Measurements from ENCODE around the gene RECQL5. TPM values are rescaled to one million over a fixed set of nuclear protein-coding genes. Genes with fewer than 3 reads are reported as not detected.
A peak's percentile ranks its signal among the peaks of the same experiment; 100 is the strongest.

Gene RECQL5
- total and polyA plus RNA-seq, 7 donors: 5.1 to 30.1 (median 11.1) TPM

DNA sequence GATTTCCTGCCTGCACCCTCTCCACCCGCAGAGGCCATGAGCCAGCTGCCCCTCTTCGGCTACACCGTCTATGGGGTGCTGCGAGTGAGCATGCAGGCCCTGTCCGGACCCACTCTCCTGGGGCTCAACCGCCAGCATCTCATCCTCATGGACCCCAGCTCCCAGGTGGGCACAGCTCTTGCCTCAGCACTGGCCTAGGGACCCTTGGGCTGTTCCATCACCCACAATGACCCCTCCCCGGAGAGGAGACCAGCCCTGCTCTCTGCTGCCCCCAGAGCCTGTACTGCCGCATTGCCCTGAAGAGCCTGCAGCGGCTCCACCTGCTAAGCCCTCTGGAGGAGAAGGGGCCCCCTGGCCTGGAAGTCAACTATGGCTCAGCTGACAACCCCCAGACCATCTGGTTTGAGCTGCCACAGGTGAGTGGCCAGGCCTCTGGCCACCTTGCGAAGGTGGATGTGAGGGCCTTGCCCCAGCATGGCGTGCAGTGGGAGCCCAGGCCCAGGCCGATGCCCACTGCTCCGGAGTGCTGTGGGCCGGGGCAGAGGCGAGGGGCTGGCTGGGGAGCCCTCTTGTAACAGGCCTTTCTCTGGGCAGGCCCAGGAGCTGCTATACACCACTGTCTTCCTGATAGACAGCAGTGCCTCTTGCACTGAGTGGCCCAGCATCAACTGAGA is 41.0 kb downstream of the RECQL5 start:
- H3K9me3 ChIP-seq: no peaks in the 10 kb centered on the region
- intact Hi-C loops (cut with DNase I): no loop called here
- no peaks in the 10 kb centered on the region for H3K27me3 ChIP-seq
- H3K4me1 ChIP-seq: no peaks in the 10 kb centered on the region
- DNase-seq: no peak
- 86 to 89% methylated on average over 15 of the region's 15 CpGs for WGBS, 2 donors
- TF ChIP-seq, protein P1, sequence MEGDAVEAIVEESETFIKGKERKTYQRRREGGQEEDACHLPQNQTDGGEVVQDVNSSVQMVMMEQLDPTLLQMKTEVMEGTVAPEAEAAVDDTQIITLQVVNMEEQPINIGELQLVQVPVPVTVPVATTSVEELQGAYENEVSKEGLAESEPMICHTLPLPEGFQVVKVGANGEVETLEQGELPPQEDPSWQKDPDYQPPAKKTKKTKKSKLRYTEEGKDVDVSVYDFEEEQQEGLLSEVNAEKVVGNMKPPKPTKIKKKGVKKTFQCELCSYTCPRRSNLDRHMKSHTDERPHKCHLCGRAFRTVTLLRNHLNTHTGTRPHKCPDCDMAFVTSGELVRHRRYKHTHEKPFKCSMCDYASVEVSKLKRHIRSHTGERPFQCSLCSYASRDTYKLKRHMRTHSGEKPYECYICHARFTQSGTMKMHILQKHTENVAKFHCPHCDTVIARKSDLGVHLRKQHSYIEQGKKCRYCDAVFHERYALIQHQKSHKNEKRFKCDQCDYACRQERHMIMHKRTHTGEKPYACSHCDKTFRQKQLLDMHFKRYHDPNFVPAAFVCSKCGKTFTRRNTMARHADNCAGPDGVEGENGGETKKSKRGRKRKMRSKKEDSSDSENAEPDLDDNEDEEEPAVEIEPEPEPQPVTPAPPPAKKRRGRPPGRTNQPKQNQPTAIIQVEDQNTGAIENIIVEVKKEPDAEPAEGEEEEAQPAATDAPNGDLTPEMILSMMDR (IDR thresholded peaks at IDR 0.05): peak in 3 of 4 experiments; percentile 11 to 47 (median 40)
- TF ChIP-seq POLR2AphosphoS5 (IDR thresholded peaks at IDR 0.05): no peak
- no peak for TF ChIP-seq POLR2A (IDR thresholded peaks at IDR 0.05)
- no peak for TF ChIP-seq EP300 (IDR thresholded peaks at IDR 0.05)
- no peak overlapping the region for H3K27ac ChIP-seq
- no peak overlapping the region for H3K4me3 ChIP-seq
- H3K36me3 ChIP-seq: peaks cover 0 to 45% (median 14%) of the 10 kb centered on the region in 4 donors

DNA sequence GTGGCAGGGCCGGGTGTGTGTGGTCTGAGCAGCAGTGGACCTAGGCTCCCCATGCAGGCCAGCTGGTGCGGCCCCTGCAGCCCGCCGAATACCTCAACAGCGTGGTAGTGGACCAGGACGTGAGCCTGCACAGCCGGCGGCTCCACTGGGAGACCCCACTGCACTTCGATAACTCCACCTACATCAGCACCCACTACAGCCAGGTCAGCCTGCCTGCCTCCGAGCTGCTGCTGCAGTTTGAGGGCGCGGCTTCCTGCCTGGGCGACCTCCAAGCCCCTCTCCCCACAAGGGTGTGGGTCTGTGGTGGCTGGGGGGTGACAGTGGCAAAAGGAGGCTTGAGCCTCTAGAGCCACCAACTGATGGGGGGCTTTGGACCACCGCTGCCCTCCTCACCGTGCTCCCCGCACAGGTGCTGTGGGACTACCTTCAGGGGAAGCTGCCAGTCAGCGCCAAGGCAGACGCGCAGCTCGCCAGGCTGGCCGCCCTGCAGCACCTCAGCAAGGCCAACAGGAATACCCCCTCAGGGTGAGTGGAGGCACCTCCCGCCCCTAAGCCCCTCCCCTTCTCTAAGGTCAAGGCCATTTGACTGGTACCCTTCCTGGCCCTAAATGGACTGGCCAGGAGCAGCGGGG is 42.1 kb downstream of the RECQL5 start:
- DNase-seq: no peak
- Histone ChIP-seq H3K27me3 (no peaks in the 10 kb centered on the region), H3K4me1 (no peaks in the 10 kb centered on the region), H3K27ac (no peak overlapping the region), H3K9me3 (no peaks in the 10 kb centered on the region), H3K36me3 (peaks cover 3 to 50% (median 18%) of the 10 kb centered on the region in 4 donors), H3K4me3 (no peak overlapping the region)
- TF ChIP-seq POLR2AphosphoS5 (IDR thresholded peaks at IDR 0.05): no peak
- no peak for TF ChIP-seq POLR2A (IDR thresholded peaks at IDR 0.05)
- TF ChIP-seq, protein P1 (IDR thresholded peaks at IDR 0.05): no peak
- no peak for TF ChIP-seq EP300 (IDR thresholded peaks at IDR 0.05)
- WGBS, 2 donors: 85 to 88% methylated on average over 23 of the region's 23 CpGs
- intact Hi-C loops (cut with DNase I): no loop called here

DNA sequence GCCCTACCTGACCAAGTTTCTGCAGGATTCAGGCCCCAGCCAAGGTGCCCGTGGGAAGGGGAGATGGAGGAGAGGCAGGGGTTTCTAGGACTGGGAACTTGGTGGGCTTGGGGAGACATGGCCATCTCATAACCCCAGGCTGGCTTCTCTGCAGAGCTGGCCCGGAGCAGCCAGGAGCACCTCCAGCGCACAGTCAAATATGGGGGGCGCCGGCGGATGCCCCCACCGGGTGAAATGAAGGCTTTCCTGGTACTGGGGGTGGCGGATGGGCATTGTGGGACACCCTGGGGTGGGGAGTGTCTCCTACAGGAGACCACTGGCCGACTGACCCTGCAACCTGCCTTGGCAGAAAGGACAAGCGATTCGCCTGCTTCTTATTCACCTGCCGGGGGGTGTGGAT is 42.9 kb downstream of the RECQL5 start:
- Histone ChIP-seq H3K9me3 (no peaks in the 10 kb centered on the region), H3K4me1 (no peaks in the 10 kb centered on the region), H3K36me3 (peaks cover 3 to 58% (median 21%) of the 10 kb centered on the region in 4 donors), H3K27me3 (no peaks in the 10 kb centered on the region), H3K27ac (no peak overlapping the region), H3K4me3 (no peak overlapping the region)
- 91 to 92% methylated on average over 12 of the region's 12 CpGs for WGBS, 2 donors
- DNase-seq: no peak
- intact Hi-C loops (cut with DNase I): no loop called here
- TF ChIP-seq POLR2A (IDR thresholded peaks at IDR 0.05) (no peak), EP300 (IDR thresholded peaks at IDR 0.05) (no peak), POLR2AphosphoS5 (IDR thresholded peaks at IDR 0.05) (no peak)
- TF ChIP-seq, protein P1 (IDR thresholded peaks at IDR 0.05): no peak

DNA sequence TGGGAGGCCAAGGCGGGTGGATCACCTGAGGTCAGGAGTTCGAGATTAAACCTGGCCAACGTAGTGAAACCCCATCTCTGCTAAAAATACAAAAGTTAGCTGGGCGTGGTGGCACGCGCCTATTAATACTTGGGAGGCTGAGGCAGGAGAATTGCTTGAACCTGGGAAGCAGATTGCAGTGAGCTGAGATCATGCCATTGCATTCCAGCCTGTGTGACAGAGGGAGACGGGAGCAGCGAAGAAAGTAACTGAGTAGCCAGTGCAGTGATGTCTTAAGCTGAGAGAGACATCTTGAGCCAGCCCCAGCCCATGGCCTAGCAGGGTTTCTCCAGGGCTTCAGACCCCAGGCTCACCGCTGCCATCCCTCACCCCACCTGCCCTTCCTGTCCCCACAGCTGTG is 43.6 kb downstream of the RECQL5 start:
- H3K9me3 ChIP-seq: no peaks in the 10 kb centered on the region
- no peak overlapping the region for H3K27ac ChIP-seq
- H3K27me3 ChIP-seq: no peaks in the 10 kb centered on the region
- H3K36me3 ChIP-seq: peaks cover 3 to 64% (median 23%) of the 10 kb centered on the region in 4 donors
- 89 to 94% methylated on average over 9 of the region's 9 CpGs for WGBS, 2 donors
- H3K4me1 ChIP-seq: no peaks in the 10 kb centered on the region
- no peak for DNase-seq
- intact Hi-C loops (cut with DNase I): no loop called here
- H3K4me3 ChIP-seq: no peak overlapping the region
- TF ChIP-seq POLR2A (IDR thresholded peaks at IDR 0.05) (no peak), EP300 (IDR thresholded peaks at IDR 0.05) (no peak)

DNA sequence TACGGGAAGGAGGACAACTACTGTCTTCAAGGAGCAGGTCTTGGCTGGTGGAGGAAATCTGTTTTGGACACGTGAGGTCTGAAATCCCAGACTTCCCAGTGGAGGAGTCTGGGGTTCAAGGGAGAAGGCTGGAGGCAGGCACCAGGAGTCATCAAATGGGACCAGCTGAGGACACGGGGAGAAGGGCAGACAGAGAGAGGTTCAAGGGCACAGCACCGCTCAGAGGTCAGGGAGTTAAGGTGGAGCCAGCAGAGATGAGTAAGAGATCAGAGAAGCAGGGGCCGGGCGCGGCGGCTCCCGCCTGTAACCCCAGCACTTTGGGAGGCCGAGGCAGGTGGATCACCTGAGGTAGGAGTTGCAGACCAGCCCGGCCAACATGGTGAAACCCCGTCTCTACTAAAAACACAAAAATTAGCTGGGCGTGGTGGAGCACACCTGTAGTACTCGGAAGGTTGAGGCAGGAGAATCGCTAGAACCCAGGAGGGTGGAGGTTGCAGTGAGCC is 44.1 kb downstream of the RECQL5 start:
- intact Hi-C loops (cut with DNase I): no loop called here
- TF ChIP-seq, protein P1 (IDR thresholded peaks at IDR 0.05): no peak
- H3K4me1 ChIP-seq: no peaks in the 10 kb centered on the region
- WGBS, 2 donors: 89 to 90% methylated on average over 15 of the region's 15 CpGs
- H3K4me3 ChIP-seq: no peak overlapping the region
- H3K27me3 ChIP-seq: no peaks in the 10 kb centered on the region
- H3K9me3 ChIP-seq: no peaks in the 10 kb centered on the region
- DNase-seq: no peak
- no peak overlapping the region for H3K27ac ChIP-seq
- peaks cover 3 to 70% (median 26%) of the 10 kb centered on the region in 4 donors for H3K36me3 ChIP-seq

Data from sigmoid colon (tissue), 7 donors.